Measurements from ENCODE around the gene ZSWIM8.

DNA sequence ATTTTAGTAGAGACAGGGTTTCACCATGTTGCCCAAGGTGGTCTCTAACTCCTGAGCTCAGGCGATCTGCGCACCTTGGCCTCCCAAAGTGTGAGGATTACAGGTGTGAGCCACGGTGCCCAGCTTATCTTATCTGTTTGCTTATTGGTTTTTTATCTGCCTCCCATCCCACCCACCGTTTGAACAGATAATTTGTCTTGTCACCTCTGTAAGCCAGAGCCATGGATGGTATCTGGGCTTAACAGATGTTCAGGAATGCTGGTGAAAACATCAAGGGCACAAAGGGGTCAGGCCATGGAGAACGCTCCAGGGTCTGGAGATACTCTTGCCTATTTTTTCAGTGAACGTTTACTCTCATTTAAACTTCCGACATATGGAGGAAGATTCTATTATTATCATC is 38.0 kb downstream of the ZSWIM8 start:
- TF ChIP-seq CTCF (conservative IDR thresholded peaks at IDR 0.05; ENCODE audit: low read depth in 2 of 2) (no peak), JUNB (IDR thresholded peaks at IDR 0.05; ENCODE audit: unreplicated experiment) (no peak), EZH2 (IDR thresholded peaks at IDR 0.05; ENCODE audit: low read depth, unreplicated experiment) (no peak), POLR2AphosphoS5 (IDR thresholded peaks at IDR 0.05; ENCODE audit: low read depth) (no peak), REST (IDR thresholded peaks at IDR 0.05; ENCODE audit: unreplicated experiment) (no peak), CREB1 (CRISPR knock-in tag; IDR thresholded peaks at IDR 0.05; ENCODE audit: low read depth) (no peak), EZH2phosphoT487 (IDR thresholded peaks at IDR 0.05; ENCODE audit: unreplicated experiment) (no peak), NANOG (IDR thresholded peaks at IDR 0.05; ENCODE audit: borderline replicate concordance) (no peak)

All from GM23338 (cell line).